Hindlimb muscle (tissue), 1 donor: ENCODE results near the gene PACSIN2. TPM values are rescaled to one million over a fixed set of nuclear protein-coding genes. Genes with fewer than 3 reads are reported as not detected.
"Not testable (repeated sequence)": the region's sequence is repeated elsewhere in the genome, so short reads cannot be mapped to it uniquely, and the experiment has no call there.

Experiments
- DNase-seq: peaks from one replicate; pipeline ENCODE4 v3.0.0-alpha.2; 2013
- polyA plus RNA-seq: library from polyadenylated mRNA; unstranded; fragments of 120-200 nt; gene quantifications from one replicate; pipeline ENCODE4 v1.2.1, GENCODE V29; 2013; ENCODE audit not compliant: insufficient read length

Gene PACSIN2
- polyA plus RNA-seq, 1 donor = 28.9 TPM

DNA sequence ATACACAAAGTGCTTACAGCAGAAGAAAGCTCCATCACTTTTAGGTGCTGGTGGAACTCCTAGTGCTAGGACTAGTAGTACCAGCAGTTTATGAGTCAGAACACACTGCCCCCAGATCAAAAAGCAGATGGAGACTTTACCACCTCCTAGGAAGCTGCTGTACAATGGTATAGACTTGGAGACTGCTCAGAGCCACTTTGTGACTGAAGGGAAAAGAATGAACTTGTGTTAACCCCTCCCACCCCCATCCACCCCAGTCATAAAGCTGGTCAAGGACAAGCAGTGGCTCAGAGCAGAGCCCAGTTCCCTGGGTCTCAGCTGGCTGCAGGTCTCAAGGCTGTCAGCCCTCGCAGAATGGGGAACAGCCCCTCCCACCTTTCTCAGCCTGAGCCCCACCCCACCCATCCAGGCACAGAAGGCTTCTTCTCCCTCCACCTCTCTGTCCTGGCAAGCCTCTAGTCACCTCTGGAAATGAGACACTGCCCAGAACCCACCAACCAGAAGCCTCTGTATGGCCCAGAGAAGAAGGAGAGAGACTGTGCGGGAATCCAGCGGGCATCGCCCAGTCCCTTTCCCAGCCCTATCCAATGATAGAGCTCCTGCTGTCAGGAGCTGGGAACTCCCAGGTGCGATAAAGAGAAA lies 23.8 kb downstream of the PACSIN2 start:
- no peak for DNase-seq

DNA sequence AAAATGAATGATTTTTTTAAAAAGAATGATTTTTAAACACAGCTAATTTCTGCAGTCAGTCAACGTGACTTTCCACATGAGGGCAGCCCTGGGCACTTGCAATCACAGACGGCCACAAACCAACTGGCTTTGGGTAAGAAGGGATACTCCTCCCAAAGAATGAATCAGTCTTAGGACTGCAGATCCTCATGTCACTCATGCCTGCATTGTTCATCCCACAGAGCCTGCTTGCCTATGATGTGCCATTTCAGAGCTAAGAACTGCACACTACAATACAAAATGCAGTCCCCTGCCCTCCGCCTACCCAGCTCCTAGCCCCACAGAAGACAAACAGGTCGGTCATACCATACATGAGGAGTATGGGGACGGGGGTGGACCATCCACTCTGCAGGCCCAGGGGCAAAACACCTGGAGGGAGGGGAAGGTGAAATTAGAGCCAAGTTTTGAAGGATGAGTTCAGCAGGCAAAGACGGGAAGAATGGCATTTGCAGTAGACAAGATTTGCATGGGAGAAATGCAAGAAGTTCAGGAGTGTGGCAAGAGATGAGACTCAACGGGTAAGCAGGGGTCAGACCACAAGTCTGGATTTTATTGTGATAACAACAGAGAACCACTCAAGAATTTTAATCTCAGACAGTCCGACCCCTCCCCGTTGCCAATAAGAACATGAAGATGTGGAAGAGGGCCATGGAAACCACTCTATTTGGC lies 24.7 kb downstream of the PACSIN2 start:
- no peak for DNase-seq

DNA sequence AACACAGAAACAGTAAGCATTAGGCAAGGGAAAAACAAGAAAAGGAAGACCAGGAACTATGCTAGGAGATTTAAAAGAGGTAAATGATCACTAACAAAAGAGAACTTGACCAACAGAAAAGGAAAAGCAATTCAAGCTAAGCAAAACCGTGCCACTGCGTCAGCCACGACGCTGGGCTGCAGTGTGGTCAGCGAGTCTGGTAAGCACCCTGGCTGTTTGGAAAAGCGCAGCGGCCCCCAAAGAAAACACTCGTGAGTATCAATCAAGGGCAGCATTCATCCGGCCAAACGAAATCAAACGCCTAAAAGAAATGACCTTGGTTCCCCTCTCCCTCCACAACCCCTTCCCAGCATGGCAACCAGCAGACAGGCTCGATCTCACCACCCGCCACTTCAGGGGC lies 28.8 kb downstream of the PACSIN2 start:
- DNase-seq = no peak

DNA sequence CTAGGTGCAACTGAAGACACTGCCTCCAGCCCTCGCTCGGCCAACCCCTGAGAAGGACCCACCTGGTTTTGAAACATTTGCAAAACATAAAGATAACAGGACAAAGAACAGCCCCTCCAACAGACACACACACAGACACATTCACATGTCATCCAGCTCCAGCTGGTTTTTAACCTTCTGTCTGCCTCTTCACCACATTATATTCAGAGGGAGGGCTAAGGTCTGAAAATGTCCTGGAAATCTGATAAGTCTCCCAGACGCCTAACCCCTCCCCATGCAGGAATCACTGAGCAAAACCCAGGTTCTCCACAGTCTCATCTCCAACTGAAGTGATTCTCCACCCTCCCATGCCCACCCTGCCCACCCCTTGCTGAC lies 29.4 kb downstream of the PACSIN2 start:
- DNase-seq = no peak

DNA sequence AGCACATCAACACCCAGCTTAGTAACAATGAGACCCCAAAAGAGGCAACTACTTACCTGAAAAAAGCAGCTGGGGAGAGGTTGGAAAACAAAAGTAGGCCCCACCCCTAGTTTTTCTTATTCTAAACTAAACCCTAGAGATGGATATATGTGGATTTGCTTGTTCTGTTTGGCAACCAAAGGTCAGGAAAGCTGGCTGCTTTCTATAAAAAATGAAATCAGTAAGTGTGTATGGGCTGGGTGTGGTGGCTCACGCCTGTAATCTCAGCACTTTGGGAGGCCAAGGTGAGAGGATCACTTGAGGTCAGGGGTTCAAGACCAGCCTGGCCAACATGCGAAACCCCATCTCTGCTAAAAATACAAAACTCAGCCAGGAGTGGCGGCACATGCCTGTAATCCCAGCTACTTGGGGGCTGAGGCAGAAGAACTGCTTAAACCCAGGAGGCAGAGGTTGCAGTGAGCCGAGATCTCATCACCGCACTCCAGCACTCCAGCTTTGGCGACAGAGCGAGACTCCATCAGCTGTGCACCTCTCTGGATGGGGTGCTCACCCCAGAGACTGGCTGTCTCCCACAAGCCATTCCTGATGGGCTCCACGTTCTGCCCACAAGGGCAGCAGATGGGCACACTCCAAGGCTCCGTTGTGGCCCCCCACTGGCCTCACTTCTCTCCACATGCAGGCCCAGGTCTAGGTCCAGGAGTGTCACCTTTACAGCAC lies 30.0 kb downstream of the PACSIN2 start:
- DNase-seq = no peak

DNA sequence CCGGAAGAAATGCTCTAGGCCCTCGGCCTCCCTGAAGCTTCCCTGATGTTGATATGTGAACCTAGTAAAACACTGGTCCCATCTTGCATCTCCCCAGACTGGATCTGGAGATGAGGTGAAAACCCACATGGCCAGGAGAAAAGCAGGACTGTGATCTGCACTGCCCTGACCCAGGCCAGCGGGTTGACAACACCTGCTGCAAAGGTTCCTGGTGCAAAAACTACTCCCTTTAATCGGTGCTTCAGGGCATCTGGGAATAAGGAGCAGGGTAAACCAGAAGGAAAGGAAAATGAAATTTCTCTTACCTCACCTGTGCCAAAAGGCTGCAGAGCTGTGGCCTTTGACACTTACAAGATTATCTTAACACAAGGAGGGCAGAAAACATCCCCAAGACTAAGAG lies 30.6 kb downstream of the PACSIN2 start:
- no peak for DNase-seq

DNA sequence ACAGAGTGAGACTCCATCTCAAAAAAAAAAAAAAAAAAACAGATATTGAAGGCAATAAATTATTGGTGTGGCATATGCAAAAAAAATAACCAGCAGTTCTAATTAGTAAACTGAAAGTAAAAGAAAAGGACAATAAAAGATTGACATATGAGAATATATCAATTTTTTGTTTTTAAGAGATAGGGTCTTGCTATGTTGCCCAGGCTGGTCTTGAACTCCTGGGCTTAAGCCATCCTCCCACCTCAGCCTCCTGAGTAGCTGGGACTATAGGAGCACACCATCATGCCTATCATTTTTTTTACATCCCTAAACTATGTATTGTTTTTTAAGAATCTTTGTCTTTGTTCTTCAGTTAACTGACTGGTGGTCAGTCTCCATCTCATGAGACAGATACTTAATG lies 31.5 kb downstream of the PACSIN2 start:
- DNase-seq = no peak

DNA sequence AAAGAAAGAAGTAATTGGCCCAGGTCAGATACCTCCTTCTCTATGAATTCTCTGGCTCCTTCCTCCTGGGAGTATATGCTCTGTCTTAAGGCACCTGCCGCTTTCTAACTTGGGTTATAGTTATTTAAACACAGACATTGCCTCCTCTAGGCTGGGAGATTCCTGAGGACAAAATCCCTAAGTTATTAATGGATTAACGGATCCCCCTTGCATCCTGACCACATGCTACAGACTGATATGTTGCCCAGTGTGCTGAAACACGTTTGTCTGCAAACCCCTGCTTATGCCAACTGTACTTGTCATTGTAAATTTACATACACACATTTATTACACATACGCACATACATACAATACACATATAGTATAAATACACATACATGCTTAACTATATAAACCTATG lies 35.3 kb downstream of the PACSIN2 start:
- DNase-seq = no peak

DNA sequence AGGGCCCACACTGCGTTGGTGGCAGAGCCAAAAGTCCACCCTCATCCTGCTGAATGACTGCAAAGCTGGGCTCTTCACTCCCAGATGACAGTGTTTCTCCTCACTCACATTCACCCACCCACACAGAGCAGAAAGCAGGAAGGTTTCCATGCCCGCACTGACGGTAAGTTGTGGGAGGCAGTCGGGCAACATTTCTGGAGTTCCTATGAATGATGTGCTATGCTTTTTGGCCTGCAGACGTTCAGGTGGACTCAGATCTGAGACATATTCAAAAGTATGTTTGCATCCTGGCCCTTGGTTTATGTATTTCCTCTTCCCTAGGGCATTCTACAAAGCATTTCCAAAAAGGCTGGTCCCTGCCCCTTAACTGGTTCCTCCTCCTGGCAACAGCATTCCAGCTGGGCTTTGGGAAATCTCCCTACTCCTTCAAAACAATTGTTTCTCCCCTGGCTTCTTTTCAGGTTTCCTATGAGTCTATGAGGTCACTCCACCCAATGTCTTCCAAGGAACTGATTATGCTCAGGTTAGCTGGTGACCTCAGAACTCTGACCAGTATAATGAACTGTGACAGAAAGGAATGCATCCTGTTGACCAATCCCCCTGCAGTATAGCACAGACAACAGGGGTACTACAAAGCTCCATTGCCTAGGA lies 36.4 kb downstream of the PACSIN2 start:
- no peak for DNase-seq

DNA sequence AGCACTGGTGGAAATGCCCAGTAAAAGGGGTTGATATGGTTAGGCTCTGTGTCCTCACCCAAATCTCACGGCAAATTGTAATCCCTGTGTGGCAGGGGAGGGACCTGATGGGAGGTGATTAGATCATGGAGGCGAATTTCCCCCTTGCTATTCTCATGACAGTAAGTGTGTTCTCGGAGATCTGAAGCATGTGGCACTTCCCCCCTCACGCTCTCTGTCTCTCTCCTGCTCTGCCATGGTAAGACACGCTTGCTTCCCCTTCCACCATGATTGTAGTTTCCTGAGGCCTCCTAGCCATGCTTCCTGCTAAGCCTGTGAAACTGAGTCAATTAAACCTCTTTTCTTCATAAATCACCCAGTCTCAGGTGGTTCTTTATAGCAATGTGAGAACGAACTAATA lies 37.4 kb downstream of the PACSIN2 start:
- DNase-seq = no peak

DNA sequence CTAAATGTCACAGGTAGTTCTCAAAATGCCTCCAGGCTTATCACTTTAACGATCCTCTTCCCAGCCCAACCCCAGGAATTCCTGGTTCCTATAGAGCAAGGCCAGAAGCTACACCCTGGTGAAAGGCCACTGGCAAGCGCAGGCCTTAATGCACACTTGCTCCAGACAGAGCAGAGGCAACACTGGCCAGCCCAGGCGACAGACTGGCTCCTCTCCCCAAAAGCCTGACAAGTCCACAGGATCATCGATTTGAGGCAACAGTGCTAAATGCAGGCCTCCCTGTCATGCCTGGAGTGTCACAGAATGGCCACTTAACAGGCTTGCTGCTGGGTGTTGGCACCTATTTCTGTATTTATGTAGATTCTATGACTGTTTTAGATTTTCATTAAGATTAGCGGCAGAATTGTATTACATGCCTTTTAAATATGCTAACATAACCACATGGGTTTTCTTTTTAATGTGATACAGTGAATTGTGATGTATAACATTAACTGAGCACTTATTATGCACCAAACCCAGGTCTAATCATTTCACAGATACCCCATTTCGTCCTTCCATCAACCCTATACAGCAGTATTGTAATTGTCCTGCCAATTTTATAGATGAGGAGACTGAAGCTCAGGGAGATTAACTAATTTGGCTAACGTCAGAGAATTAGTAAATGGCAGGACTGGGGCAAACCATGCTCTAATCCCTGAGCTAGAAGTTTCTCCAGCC lies 38.6 kb downstream of the PACSIN2 start:
- DNase-seq = no peak

DNA sequence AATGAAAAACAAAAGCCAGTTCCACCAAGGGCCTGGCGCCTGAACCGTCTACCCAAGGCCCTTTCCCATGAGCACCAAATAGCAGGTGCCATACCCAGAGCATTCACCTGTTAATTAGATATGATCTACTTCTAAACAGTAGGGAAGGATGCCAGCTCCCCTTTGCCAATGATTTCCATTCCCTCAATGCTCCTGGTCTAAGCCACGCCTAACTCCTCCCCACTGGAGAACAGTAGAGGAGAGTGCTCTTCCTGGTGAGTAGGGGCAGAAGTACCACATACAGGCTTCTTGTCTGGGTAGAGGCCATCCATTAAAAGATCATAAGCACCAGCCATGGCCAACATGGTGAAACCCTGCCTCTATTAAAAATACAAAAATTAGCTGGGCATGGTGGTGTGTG lies 40.7 kb downstream of the PACSIN2 start:
- no peak for DNase-seq

DNA sequence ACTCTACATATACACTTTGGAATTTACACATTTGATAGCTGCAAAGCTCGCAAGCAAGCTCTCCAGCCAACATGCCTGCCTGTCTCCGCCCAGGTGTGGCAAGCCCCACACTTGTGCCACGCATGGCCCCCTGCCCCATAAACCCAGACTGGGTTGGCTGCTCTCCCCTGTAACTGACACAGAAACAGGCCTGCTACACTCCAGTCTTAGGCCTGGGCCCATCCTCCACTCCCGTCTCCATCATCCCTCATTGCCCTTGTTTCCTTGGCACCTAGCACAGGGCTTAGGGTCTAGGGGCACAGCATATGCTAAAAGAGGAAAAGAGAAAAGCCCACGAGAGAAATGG lies 41.4 kb downstream of the PACSIN2 start:
- no peak for DNase-seq

DNA sequence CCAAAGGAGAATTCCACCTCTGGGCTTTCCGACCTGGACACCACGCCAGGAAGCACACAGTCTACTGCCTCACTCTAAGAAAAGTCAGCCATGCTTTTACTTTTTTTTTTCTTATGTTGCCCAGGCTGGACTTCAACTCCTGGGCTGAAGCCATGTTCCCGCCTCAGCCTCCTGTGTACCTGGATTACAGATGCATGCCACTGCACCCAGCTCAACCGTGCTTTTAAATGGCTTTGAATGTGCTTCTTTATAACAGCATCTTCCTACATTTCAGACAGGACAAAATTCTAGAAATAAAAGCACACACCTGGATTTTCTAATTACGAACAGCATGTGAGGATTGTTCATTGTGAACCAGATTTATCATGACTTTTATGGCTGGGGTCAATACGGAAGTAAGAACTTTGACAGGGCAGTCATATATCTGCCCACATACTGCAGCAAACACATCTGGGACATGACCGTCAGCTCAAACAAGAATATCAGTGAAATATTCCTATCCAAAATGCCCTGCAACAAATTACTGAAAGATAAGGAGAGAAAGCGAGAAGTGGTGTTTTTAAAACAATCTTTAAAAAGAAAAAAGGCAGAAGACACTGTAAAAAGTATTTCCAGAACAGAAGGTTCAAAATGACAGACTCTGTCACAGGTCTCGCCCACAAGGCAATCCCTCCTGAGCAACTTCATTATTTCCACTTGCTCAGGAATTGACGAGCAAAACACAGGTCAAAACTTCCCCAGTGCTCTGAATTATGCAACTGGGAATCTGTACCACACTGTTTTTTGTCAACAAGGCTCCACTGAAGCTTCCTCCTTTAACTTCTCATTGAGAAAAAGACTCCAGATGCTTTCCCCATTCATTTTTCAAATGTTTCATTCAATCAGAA lies 42.1 kb downstream of the PACSIN2 start:
- no peak for DNase-seq

DNA sequence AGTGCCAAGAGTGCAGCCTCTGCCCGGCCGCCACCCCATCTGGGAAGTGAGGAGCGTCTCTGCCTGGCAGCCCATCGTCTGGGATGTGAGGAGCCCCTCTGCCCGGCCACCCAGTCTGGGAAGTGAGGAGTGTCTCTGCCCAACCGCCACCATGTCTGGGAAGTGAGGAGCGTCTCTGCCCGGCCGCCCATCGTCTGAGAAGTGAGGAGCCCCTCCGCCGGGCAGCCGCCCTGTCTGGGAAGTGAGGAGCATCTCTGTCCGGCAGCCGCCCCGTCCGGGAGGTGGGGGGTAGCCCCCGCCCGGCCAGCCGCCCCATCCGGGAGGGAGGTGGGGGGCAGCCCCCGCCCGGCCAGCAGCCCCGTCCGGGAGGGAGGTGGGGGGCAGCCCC lies 43.5 kb downstream of the PACSIN2 start:
- not testable (repeated sequence) for DNase-seq

DNA sequence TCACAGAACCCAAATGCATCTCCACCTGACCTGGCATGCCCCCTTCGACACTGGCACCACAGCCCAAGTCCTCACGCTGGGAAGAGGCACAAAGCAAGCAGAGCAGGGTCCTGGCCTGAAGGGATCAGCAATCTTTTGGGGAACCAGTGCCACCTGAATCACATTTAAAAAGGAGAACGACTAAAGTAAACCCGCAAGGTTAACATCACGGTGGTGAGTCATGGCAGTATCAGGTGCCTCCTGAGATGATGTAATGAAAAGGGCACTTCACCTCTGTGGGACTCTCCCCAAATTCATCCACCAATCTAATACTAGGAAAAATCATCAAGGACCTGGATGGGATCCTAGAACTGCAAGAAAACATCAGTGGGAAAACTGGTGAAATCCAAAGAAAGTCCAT lies 44.9 kb downstream of the PACSIN2 start:
- no peak for DNase-seq

DNA sequence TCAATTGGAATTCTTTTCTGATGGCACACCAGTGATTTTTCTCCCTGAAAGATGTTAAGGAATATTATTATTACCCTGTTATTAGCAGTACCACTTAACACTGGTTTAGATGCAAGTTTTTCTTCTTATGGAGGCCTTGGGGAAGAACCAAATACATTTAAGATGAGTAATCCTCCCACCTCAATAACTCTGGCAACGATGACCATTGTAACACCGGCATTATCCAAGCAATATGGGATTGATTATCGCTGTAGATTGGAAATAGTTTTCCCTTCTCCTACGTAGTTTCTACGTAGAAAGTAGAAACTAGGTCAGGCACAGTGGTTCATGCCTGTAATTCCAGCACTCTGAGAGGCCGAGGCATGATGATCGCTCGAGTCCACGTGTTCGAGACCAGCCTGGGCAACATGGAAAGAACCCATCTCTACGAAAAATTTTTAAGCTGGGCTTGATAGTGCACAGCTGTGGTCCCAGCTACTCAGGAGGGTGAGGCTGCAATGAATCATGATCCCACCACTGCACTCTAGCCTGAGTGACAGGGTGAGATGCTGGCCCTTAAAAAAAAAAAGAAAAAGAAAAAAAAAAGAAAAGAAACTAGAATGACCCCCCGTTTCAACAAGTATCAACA lies 45.5 kb downstream of the PACSIN2 start:
- no peak for DNase-seq

DNA sequence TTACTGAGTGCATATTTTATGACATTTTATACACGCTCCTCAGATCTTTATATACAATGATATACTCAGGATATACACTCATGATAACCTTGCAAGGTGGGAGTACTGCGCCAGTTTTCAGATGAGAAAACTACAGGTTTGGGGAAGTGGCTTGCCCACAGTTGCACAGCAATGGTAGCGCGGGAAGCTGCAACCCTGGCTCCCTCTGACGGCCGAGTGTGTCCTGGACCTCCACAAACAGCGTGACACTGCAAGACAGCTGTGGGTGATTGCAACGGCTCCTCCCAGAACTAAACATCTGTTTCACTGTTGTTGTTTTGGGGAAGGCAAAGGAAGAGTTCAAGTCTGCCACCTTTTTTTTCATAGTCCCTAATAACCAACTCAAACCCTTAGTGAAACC lies 47.0 kb downstream of the PACSIN2 start:
- DNase-seq = peak; percentile 58

DNA sequence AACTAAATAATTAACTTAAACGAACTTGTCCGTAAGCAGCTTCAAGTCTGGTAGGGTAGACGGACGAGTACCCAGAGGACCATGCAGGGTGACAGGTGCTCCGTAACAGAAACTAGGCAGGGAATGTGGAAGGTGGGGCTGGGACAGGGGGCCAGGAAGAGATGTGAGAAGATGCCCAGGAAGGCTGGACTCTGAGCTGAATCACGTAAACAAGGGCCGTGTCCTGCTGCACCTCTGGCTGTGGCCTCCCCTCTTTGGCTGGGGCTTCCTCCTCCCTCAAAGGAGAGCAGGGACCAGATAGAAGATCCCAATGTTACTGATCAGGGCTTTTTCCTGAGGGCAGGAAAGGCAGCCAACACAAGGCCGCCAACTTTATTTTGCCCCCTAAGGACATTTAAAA lies 47.9 kb downstream of the PACSIN2 start:
- no peak for DNase-seq

DNA sequence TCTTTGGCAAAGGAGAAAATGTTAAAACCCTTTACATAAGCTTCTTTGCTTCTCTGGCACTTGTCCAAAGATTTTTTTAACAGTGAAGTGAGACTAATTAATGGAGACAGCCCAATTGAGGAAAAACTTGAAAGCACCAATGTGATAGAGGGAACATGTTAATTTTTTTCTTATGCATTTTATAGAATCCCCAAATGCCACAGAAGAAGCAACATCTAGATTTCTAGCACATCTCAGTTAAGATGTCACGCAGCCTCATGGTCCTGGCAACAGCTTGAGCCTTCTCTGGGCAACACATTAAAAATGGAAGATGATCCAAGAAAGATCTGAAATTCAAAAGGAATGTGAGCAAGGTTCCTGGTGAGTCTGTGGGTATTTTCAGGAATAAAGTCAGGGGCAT lies 48.5 kb downstream of the PACSIN2 start:
- DNase-seq = no peak

DNA sequence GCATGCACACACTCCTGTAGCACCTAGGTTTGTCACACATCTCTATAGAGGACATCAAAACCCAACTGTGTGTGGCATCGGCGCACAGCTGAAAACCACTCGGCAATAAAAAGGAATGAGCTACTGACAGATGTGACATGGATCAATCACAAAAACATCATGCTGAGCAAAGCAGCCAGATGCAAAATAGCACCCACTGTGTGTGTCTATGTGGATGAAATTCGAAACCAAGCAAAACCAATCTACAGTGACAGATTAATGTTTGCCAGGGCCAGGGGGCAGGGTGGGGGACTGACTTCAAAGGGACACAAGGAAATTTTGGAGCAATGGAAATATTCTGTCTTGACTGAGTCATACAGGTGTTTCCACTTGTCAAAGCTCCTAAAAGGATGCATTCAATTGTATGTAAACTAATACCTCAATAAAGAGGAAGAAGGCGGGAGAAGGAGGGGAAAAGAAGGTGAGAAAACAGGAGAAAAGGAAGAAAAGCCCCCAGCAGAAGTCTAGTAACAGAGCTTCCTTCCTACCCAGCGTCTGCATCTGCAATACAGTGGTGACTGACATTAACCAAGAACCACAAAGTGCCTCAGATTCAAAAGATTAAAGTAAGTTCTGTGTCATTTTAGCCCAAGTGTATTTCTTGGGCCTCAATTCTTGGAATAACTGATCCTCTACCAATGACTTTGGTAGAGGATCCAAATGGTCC lies 49.8 kb downstream of the PACSIN2 start:
- no peak for DNase-seq
